IPS DF 19.7 (cell line): ENCODE measurements around the gene UPK1B.

ENCODE experiments used
- DNase-seq: peaks from one replicate; pipeline ENCODE4 v3.0.0-alpha.2; 2013; ENCODE audit warnings: low read depth, low spot score

Gene UPK1B

GRCh38 chr3:119176778-119177177, 3.4 kb downstream of the UPK1B start:
- no peak for DNase-seq

- DNase-seq = no peak
Measured at GRCh38 chr3:119177321-119177720, 3.9 kb downstream of the UPK1B start.

GRCh38 chr3:119181765-119182164, 8.4 kb downstream of the UPK1B start:
- DNase-seq = no peak

- no peak for DNase-seq
Measured at GRCh38 chr3:119184111-119184510, 10.7 kb downstream of the UPK1B start.

GRCh38 chr3:119184796-119185570, 11.6 kb downstream of the UPK1B start:
- no peak for DNase-seq

GRCh38 chr3:119187266-119187665, 13.9 kb downstream of the UPK1B start:
- no peak for DNase-seq

GRCh38 chr3:119191800-119192199, 18.4 kb downstream of the UPK1B start:
- no peak for DNase-seq

GRCh38 chr3:119194237-119195150, 21.1 kb downstream of the UPK1B start:
- DNase-seq = no peak

- no peak for DNase-seq
Measured at GRCh38 chr3:119195151-119195476, 21.7 kb downstream of the UPK1B start.

- no peak for DNase-seq
Measured at GRCh38 chr3:119195911-119196310, 22.5 kb downstream of the UPK1B start.

- no peak for DNase-seq
Measured at GRCh38 chr3:119205209-119205608, 31.8 kb downstream of the UPK1B start.

- no peak for DNase-seq
Measured at GRCh38 chr3:119205685-119206084, 32.3 kb downstream of the UPK1B start.

GRCh38 chr3:119206611-119207511, 33.5 kb downstream of the UPK1B start:
- no peak for DNase-seq

- DNase-seq = no peak
Measured at GRCh38 chr3:119207512-119207875, 34.1 kb downstream of the UPK1B start.

GRCh38 chr3:119211193-119211592, 37.8 kb downstream of the UPK1B start:
- no peak for DNase-seq

GRCh38 chr3:119211803-119212202, 38.4 kb downstream of the UPK1B start:
- no peak for DNase-seq

- DNase-seq = no peak
Measured at GRCh38 chr3:119219069-119219468, 45.7 kb downstream of the UPK1B start.

GRCh38 chr3:119220198-119220597, 46.8 kb downstream of the UPK1B start:
- DNase-seq = no peak

- no peak for DNase-seq
Measured at GRCh38 chr3:119220970-119221667, 47.7 kb downstream of the UPK1B start.

- DNase-seq = no peak
Measured at GRCh38 chr3:119221779-119222320, 48.5 kb downstream of the UPK1B start.

GRCh38 chr3:119222391-119222790, 49.0 kb downstream of the UPK1B start:
- no peak for DNase-seq
